ENCODE measurements around the gene DUSP15. TPM values are rescaled to one million over a fixed set of nuclear protein-coding genes. Genes with fewer than 3 reads are reported as not detected.

Gene DUSP15
- total and polyA plus RNA-seq, 8 donors, result 0.45 to 4.7 (median 2.9) TPM; not detected in 3

DNA sequence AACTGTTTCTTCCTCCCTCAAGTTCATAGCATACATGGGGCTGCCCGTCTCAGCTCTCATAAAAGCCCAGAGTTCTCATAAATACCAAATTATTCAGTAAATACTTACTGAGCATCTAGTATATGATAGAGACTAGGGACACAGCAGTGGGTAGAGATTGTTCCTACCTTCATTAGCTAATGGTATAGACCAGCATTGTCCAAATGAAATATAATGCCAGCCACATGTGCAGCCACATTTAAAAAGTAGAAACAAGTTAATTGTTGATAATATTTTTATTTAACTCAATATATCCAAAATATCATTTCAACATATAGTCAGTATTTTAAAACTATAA lies 1.3 kb upstream of the DUSP15 start:
- Histone ChIP-seq H3K36me3 (no peaks in the 10 kb centered on the region), H3K27me3 (peaks cover 0 to 27% (median 20%) of the 10 kb centered on the region in 3 donors), H3K9me3 (no peaks in the 10 kb centered on the region), H3K4me1 (peaks cover 6 to 24% (median 23%) of the 10 kb centered on the region in 4 donors), H3K27ac (no peak overlapping the region), H3K4me3 (no peak overlapping the region)
- TF ChIP-seq POLR2AphosphoS5 (IDR thresholded peaks at IDR 0.05) (no peak), EP300 (IDR thresholded peaks at IDR 0.05) (no peak), POLR2A (IDR thresholded peaks at IDR 0.05) (no peak)
- TF ChIP-seq, protein P1, sequence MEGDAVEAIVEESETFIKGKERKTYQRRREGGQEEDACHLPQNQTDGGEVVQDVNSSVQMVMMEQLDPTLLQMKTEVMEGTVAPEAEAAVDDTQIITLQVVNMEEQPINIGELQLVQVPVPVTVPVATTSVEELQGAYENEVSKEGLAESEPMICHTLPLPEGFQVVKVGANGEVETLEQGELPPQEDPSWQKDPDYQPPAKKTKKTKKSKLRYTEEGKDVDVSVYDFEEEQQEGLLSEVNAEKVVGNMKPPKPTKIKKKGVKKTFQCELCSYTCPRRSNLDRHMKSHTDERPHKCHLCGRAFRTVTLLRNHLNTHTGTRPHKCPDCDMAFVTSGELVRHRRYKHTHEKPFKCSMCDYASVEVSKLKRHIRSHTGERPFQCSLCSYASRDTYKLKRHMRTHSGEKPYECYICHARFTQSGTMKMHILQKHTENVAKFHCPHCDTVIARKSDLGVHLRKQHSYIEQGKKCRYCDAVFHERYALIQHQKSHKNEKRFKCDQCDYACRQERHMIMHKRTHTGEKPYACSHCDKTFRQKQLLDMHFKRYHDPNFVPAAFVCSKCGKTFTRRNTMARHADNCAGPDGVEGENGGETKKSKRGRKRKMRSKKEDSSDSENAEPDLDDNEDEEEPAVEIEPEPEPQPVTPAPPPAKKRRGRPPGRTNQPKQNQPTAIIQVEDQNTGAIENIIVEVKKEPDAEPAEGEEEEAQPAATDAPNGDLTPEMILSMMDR (IDR thresholded peaks at IDR 0.05), result no peak
- intact Hi-C loops (cut with DNase I; ENCODE audit: low total_unique reads), result no loop called here
- no peak for DNase-seq
- 85 to 98% (median 96%) methylated on average over 1 of the region's 1 CpG for WGBS, 5 donors

DNA sequence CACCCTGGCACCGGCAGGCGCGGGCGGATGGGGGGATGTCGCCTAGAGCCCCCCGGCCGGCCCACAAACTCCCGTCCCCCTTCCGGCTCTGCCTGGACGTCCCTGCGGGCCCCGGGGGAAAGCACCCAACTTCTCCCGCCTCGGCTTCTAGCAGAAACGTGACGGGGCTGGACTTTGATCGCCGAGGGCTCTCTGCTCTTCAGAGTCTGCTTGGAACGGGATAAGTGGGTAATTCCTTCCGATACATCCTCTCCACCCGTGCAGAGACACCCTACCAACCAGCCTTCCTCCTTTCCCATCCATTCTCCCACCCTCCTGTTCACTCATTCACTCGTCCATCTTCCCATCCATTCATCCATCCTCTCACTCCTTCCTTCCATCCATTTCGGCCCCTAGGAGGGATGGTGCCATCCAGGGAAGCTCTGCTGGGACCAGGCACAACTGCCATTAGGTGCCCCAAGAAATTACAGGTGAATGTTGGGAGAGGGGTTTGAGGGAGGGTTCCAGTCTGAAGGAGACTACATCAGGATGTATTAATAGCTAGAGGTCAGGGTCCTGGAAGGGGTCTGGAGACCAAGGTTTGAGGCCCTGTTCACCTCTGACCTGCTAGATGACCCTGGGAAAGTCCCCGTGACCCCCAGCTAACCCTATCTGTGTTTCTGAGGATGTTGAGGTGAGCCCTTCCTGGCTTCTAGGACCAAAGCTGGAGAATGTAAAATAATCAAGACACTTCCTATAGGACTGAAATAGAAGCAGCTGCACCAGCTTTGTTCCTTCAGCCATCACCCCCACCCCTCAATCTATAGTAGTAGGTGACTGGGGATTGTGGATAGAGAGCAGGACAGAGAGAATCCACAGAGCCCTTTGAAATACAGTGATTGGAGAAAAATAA lies 645 bp upstream of the DUSP15 start:
- H3K9me3 ChIP-seq, result no peaks in the 10 kb centered on the region
- peak overlapping the region; percentile 39 to 76 (median 69) for H3K27ac ChIP-seq
- 6 to 13% (median 9%) methylated on average over 15 to 24 of the region's 24 CpGs for WGBS, 5 donors
- DNase-seq, result peak; percentile 35 to 77
- intact Hi-C loops (cut with DNase I; ENCODE audit: low total_unique reads), result no loop called here
- peaks cover 0 to 27% (median 20%) of the 10 kb centered on the region in 3 donors for H3K27me3 ChIP-seq
- peaks cover 6 to 24% (median 23%) of the 10 kb centered on the region in 4 donors for H3K4me1 ChIP-seq
- H3K36me3 ChIP-seq, result no peaks in the 10 kb centered on the region
- TF ChIP-seq POLR2A (IDR thresholded peaks at IDR 0.05), result no peak
- TF ChIP-seq EP300 (IDR thresholded peaks at IDR 0.05), result no peak
- TF ChIP-seq, protein P1 (IDR thresholded peaks at IDR 0.05), result no peak
- TF ChIP-seq POLR2AphosphoS5 (IDR thresholded peaks at IDR 0.05), result no peak
- H3K4me3 ChIP-seq, result peak overlapping the region; percentile 60 to 93 (median 72)

- peak overlapping the region in 2 of 5 donors; percentile 74 to 76 for H3K27ac ChIP-seq
- H3K27me3 ChIP-seq, result peaks cover 0 to 27% (median 20%) of the 10 kb centered on the region in 3 donors
- TF ChIP-seq EP300 (IDR thresholded peaks at IDR 0.05), result no peak
- TF ChIP-seq, protein P1 (IDR thresholded peaks at IDR 0.05), result no peak
- TF ChIP-seq POLR2AphosphoS5 (IDR thresholded peaks at IDR 0.05), result no peak
- no peak for TF ChIP-seq POLR2A (IDR thresholded peaks at IDR 0.05)
- DNase-seq, result no peak
- 0 to 19% (median 8%) methylated on average over 1 of the region's 1 CpG for WGBS, 5 donors
- intact Hi-C loops (cut with DNase I; ENCODE audit: low total_unique reads), result no loop called here
- peaks cover 6 to 24% (median 23%) of the 10 kb centered on the region in 4 donors for H3K4me1 ChIP-seq
- no peaks in the 10 kb centered on the region for H3K36me3 ChIP-seq
- H3K9me3 ChIP-seq, result no peaks in the 10 kb centered on the region
- peak overlapping the region; percentile 60 to 93 (median 72) for H3K4me3 ChIP-seq
These were observed 720 bp downstream of the DUSP15 start for GRCh38 chr20:31869673-31869941.

GRCh38 chr20:31868853-31869672 lies 1.3 kb downstream of the DUSP15 start:
- Histone ChIP-seq H3K4me1 (peaks cover 6 to 24% (median 23%) of the 10 kb centered on the region in 4 donors), H3K9me3 (no peaks in the 10 kb centered on the region), H3K27ac (no peak overlapping the region), H3K36me3 (no peaks in the 10 kb centered on the region), H3K4me3 (peak overlapping the region in 3 of 4 donors; percentile 60 to 93 (median 78)), H3K27me3 (peaks cover 0 to 27% (median 20%) of the 10 kb centered on the region in 3 donors)
- TF ChIP-seq EP300 (IDR thresholded peaks at IDR 0.05) (no peak), POLR2AphosphoS5 (IDR thresholded peaks at IDR 0.05) (no peak), POLR2A (IDR thresholded peaks at IDR 0.05) (no peak)
- TF ChIP-seq, protein P1 (IDR thresholded peaks at IDR 0.05), result no peak
- WGBS, 5 donors, result 67 to 83% (median 76%) methylated on average over 9 to 12 of the region's 12 CpGs
- intact Hi-C loops (cut with DNase I; ENCODE audit: low total_unique reads), result no loop called here
- DNase-seq, result no peak
